HEK293 (cell line): ENCODE measurements around the gene NEK3.
A peak's percentile ranks its signal among the peaks of the same experiment; 100 is the strongest.

Source experiments
- CTCF ChIA-PET: fragments of 350-600 bp; formaldehyde crosslinking; extraction: SDS; loops from one replicate; lab custom pipeline; 2021; ENCODE audit warnings: antibody characterized with exemption; lab: Yijun Ruan, JAX
- POLR2A ChIA-PET: fragments of 300-600 bp; formaldehyde crosslinking; extraction: SDS; loops from one replicate; lab custom pipeline; 2020; ENCODE audit warnings: antibody characterized with exemption, inconsistent platforms; lab: Yijun Ruan, JAX
- H3K27ac ChIP-seq: fragments of 200-500 bp; sonication (Bioruptor generic); 2 replicates; pipeline ENCODE4 v1.5.1; 2014; ENCODE audit warnings: low read depth, low read length, control low read depth, inconsistent platforms; ENCODE audit errors: extremely low read depth
- H3K36me3 ChIP-seq, 2 experiments: fragments of 200-500 bp in 1 of 2; sonication (Bioruptor generic) in 1 of 2; 1 replicate in 1 of 2; 2 replicates in 1 of 2; pipeline ENCODE4 v1.5.1; 2014 to 2017; ENCODE audit warnings: inconsistent platforms in 2 of 2, low read length in 2 of 2; ENCODE audit not compliant: control insufficient read depth in 2 of 2, insufficient read depth in 1 of 2
- H3K4me1 ChIP-seq: fragments of 200-500 bp; sonication (Bioruptor generic); 2 replicates; pipeline ENCODE4 v1.5.1; 2014; ENCODE audit warnings: mild to moderate bottlenecking, low read length, inconsistent platforms; ENCODE audit not compliant: control insufficient read depth, insufficient read depth
- H3K4me3 ChIP-seq: 2 replicates; pipeline ENCODE4 v1.5.1; 2011; ENCODE audit warnings: low read depth, mild to moderate bottlenecking, control low read depth, low read length, moderate library complexity
- H3K9me3 ChIP-seq: fragments of 200-500 bp; sonication (Bioruptor generic); 2 replicates; pipeline ENCODE4 v1.5.1; 2014; ENCODE audit warnings: low read depth, low read length, inconsistent platforms; ENCODE audit not compliant: control insufficient read depth, insufficient read depth
- BCL11A ChIP-seq: fragments of 450-650 bp; formaldehyde crosslinking; IDR thresholded peaks from 2 replicates; pipeline ENCODE4 v1.5.1; 2016; ENCODE audit warnings: low read depth, missing biosample characterization, missing genetic modification characterization
- BCL6B ChIP-seq: fragments of 450-650 bp; formaldehyde crosslinking; IDR thresholded peaks from 2 replicates; pipeline ENCODE4 v1.5.1; 2017; ENCODE audit warnings: missing biosample characterization, missing genetic modification characterization
- FEZF1 ChIP-seq: fragments of 450-650 bp; formaldehyde crosslinking; IDR thresholded peaks from 2 replicates; pipeline ENCODE4 v1.5.1; 2016; ENCODE audit warnings: missing biosample characterization, missing genetic modification characterization
- HIC1 ChIP-seq: fragments of 450-650 bp; formaldehyde crosslinking; IDR thresholded peaks from 2 replicates; pipeline ENCODE4 v1.5.1; 2016; ENCODE audit warnings: missing biosample characterization, missing genetic modification characterization
- IKZF3 ChIP-seq: fragments of 450-650 bp; IDR thresholded peaks from 2 replicates; pipeline ENCODE4 v1.5.0; 2018; ENCODE audit warnings: missing biosample characterization, mild to moderate bottlenecking, missing genetic modification characterization, moderate library complexity
- OSR2 ChIP-seq: fragments of 450-650 bp; formaldehyde crosslinking; IDR thresholded peaks from 2 replicates; pipeline ENCODE4 v1.5.1; 2016; ENCODE audit warnings: missing biosample characterization, missing genetic modification characterization
- RBAK ChIP-seq: fragments of 450-650 bp; formaldehyde crosslinking; IDR thresholded peaks from 2 replicates; pipeline ENCODE4 v1.5.1; 2016; ENCODE audit warnings: missing biosample characterization, missing genetic modification characterization
- ZNF174 ChIP-seq: fragments of 450-650 bp; formaldehyde crosslinking; IDR thresholded peaks from 2 replicates; pipeline ENCODE4 v1.5.0; 2017; ENCODE audit warnings: missing biosample characterization, mild to moderate bottlenecking, missing genetic modification characterization
- ZNF335 ChIP-seq: fragments of 450-650 bp; formaldehyde crosslinking; conservative IDR thresholded peaks from 2 replicates; pipeline ENCODE4 v1.5.1; 2016; ENCODE audit warnings: missing biosample characterization, missing genetic modification characterization
- ZNF366 ChIP-seq: fragments of 450-650 bp; formaldehyde crosslinking; conservative IDR thresholded peaks from 2 replicates; pipeline ENCODE4 v1.5.1; 2016; ENCODE audit warnings: missing biosample characterization, missing genetic modification characterization
- ZNF391 ChIP-seq: fragments of 450-650 bp; formaldehyde crosslinking; IDR thresholded peaks from 2 replicates; pipeline ENCODE4 v1.5.1; 2016; ENCODE audit warnings: low read depth, missing biosample characterization, missing genetic modification characterization, borderline replicate concordance
- ZNF76 ChIP-seq: fragments of 450-650 bp; formaldehyde crosslinking; IDR thresholded peaks from 2 replicates; pipeline ENCODE4; 2016; ENCODE audit warnings: low read depth, missing biosample characterization, missing genetic modification characterization, borderline replicate concordance
- ZNF830 ChIP-seq: fragments of 450-650 bp; IDR thresholded peaks from 2 replicates; pipeline ENCODE4 v1.5.0; 2018; ENCODE audit warnings: missing biosample characterization, missing genetic modification characterization, low read depth, mild to moderate bottlenecking, moderate library complexity
- TF ChIP-seq, protein P1 (sequence below): fragments of 450-650 bp; formaldehyde crosslinking; IDR thresholded peaks from 2 replicates; pipeline ENCODE4 v1.5.1; 2016; ENCODE audit warnings: missing biosample characterization, missing genetic modification characterization, borderline replicate concordance
- TF ChIP-seq, protein P2 (sequence below): fragments of 450-650 bp; formaldehyde crosslinking; IDR thresholded peaks from 2 replicates; pipeline ENCODE4 v1.5.1; 2017; ENCODE audit warnings: missing biosample characterization, missing genetic modification characterization
- TF ChIP-seq, protein P3 (sequence below): fragments of 450-650 bp; formaldehyde crosslinking; IDR thresholded peaks from 2 replicates; pipeline ENCODE4 v1.5.1; 2017; ENCODE audit warnings: missing biosample characterization, missing genetic modification characterization

Gene NEK3

GRCh38 chr13:52162279-52163101, 3.1 kb upstream of the NEK3 start:
- TF ChIP-seq HIC1 (tag by site-specific recombination) = 0 out of 2 replicates have a peak, but pooled peaks have one; percentile 13
- TF ChIP-seq, protein P1, sequence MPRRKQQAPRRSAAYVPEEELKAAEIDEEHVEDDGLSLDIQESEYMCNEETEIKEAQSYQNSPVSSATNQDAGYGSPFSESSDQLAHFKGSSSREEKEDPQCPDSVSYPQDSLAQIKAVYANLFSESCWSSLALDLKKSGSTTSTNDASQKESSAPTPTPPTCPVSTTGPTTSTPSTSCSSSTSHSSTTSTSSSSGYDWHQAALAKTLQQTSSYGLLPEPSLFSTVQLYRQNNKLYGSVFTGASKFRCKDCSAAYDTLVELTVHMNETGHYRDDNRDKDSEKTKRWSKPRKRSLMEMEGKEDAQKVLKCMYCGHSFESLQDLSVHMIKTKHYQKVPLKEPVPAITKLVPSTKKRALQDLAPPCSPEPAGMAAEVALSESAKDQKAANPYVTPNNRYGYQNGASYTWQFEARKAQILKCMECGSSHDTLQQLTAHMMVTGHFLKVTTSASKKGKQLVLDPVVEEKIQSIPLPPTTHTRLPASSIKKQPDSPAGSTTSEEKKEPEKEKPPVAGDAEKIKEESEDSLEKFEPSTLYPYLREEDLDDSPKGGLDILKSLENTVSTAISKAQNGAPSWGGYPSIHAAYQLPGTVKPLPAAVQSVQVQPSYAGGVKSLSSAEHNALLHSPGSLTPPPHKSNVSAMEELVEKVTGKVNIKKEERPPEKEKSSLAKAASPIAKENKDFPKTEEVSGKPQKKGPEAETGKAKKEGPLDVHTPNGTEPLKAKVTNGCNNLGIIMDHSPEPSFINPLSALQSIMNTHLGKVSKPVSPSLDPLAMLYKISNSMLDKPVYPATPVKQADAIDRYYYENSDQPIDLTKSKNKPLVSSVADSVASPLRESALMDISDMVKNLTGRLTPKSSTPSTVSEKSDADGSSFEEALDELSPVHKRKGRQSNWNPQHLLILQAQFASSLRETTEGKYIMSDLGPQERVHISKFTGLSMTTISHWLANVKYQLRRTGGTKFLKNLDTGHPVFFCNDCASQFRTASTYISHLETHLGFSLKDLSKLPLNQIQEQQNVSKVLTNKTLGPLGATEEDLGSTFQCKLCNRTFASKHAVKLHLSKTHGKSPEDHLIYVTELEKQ (tag by site-specific recombination) = no peak
- TF ChIP-seq, protein P2, sequence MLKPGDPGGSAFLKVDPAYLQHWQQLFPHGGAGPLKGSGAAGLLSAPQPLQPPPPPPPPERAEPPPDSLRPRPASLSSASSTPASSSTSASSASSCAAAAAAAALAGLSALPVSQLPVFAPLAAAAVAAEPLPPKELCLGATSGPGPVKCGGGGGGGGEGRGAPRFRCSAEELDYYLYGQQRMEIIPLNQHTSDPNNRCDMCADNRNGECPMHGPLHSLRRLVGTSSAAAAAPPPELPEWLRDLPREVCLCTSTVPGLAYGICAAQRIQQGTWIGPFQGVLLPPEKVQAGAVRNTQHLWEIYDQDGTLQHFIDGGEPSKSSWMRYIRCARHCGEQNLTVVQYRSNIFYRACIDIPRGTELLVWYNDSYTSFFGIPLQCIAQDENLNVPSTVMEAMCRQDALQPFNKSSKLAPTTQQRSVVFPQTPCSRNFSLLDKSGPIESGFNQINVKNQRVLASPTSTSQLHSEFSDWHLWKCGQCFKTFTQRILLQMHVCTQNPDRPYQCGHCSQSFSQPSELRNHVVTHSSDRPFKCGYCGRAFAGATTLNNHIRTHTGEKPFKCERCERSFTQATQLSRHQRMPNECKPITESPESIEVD (tag by site-specific recombination) = peak; percentile 88
- TF ChIP-seq IKZF3 = no peak
- no peak for TF ChIP-seq BCL6B (tag by site-specific recombination)
- TF ChIP-seq ZNF391 = no peak
- no peak for TF ChIP-seq ZNF174
- no peak for TF ChIP-seq ZNF335 (tag by site-specific recombination)
- TF ChIP-seq OSR2 = peak; percentile 62; the same call in 1 of the 2 replicates
- peak; percentile 41; the same call in 1 of the 2 replicates for TF ChIP-seq ZNF366 (tag by site-specific recombination)
- TF ChIP-seq ZNF76 (tag by site-specific recombination) = no peak
- TF ChIP-seq FEZF1 (tag by site-specific recombination) = peak; percentile 89
- TF ChIP-seq BCL11A (tag by site-specific recombination) = no peak
- no peak for TF ChIP-seq ZNF830 (tag by site-specific recombination)
- no peak for TF ChIP-seq RBAK (tag by site-specific recombination)
- TF ChIP-seq, protein P3, sequence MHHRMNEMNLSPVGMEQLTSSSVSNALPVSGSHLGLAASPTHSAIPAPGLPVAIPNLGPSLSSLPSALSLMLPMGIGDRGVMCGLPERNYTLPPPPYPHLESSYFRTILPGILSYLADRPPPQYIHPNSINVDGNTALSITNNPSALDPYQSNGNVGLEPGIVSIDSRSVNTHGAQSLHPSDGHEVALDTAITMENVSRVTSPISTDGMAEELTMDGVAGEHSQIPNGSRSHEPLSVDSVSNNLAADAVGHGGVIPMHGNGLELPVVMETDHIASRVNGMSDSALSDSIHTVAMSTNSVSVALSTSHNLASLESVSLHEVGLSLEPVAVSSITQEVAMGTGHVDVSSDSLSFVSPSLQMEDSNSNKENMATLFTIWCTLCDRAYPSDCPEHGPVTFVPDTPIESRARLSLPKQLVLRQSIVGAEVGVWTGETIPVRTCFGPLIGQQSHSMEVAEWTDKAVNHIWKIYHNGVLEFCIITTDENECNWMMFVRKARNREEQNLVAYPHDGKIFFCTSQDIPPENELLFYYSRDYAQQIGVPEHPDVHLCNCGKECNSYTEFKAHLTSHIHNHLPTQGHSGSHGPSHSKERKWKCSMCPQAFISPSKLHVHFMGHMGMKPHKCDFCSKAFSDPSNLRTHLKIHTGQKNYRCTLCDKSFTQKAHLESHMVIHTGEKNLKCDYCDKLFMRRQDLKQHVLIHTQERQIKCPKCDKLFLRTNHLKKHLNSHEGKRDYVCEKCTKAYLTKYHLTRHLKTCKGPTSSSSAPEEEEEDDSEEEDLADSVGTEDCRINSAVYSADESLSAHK (tag by site-specific recombination) = 0 out of 2 replicates have a peak, but pooled peaks have one; percentile 19
- POLR2A ChIA-PET = no interaction called here
- H3K4me3 ChIP-seq = no peak overlapping the region
- peaks cover 7% of the 10 kb centered on the region; the same call in 1 of the 2 replicates for H3K4me1 ChIP-seq
- CTCF ChIA-PET = interaction anchor here (0.6 kb wide), 1 partner anchor 27 kb away, joined by 4 read pairs; no protein-coding TSS in a partner anchor
- peaks cover 0 to 5% of the 10 kb centered on the region in 2 experiments; a peak in 1 of 3 replicates for H3K36me3 ChIP-seq
- no peaks in the 10 kb centered on the region for H3K9me3 ChIP-seq
- H3K27ac ChIP-seq = peak overlapping the region; percentile 58
